HL-60 (cell line): ENCODE measurements around the gene APOBEC3B.
"Not testable (repeated sequence)": the region's sequence is repeated elsewhere in the genome, so short reads cannot be mapped to it uniquely, and the experiment has no call there.

Source experiments
- DNase-seq, 2 experiments: peaks; one replicate each; pipeline ENCODE4 v3.0.0-alpha.2; 2010 to 2020; ENCODE audit warnings: low read depth in 1 of 2, low spot score in 1 of 2
- H3K27ac ChIP-seq: fragments of 250-450 bp; sonication (Bioruptor Pico); replicated peaks from 2 replicates; pipeline ENCODE4 v1.5.1; 2020; ENCODE audit warnings: mild to moderate bottlenecking, moderate library complexity
- H3K27me3 ChIP-seq: fragments of 250-450 bp; sonication (Bioruptor Pico); 2 replicates; pipeline ENCODE4 v1.5.1; 2021; ENCODE audit warnings: mild to moderate bottlenecking, moderate library complexity; ENCODE audit not compliant: insufficient read depth, poor library complexity, severe bottlenecking
- H3K4me3 ChIP-seq: replicated peaks from 2 replicates; pipeline ENCODE4 v1.5.1; 2011; ENCODE audit warnings: mild to moderate bottlenecking, control low read depth, low read length; ENCODE audit not compliant: insufficient read depth
- CTCF ChIP-seq: IDR thresholded peaks from one replicate; pipeline ENCODE4 v1.5.1; 2011; ENCODE audit warnings: low read length, control low read depth, inconsistent platforms; ENCODE audit not compliant: insufficient read depth
- GABPA ChIP-seq: IDR thresholded peaks from 2 replicates; pipeline ENCODE4 v1.6.1; 2012; ENCODE audit warnings: low read depth
- POLR2AphosphoS5 ChIP-seq: IDR thresholded peaks from 2 replicates; pipeline ENCODE4 v1.6.1; 2012; ENCODE audit warnings: low read depth
- SPI1 ChIP-seq: IDR thresholded peaks from 2 replicates; pipeline ENCODE4 v1.6.1; 2012; ENCODE audit warnings: low read depth, mild to moderate bottlenecking, borderline replicate concordance
- TF ChIP-seq, protein P1 (sequence below): IDR thresholded peaks from 2 replicates; pipeline ENCODE4 v1.6.1; 2012; ENCODE audit warnings: low read depth; ENCODE audit not compliant: insufficient replicate concordance

APOBEC3B gene

DNA sequence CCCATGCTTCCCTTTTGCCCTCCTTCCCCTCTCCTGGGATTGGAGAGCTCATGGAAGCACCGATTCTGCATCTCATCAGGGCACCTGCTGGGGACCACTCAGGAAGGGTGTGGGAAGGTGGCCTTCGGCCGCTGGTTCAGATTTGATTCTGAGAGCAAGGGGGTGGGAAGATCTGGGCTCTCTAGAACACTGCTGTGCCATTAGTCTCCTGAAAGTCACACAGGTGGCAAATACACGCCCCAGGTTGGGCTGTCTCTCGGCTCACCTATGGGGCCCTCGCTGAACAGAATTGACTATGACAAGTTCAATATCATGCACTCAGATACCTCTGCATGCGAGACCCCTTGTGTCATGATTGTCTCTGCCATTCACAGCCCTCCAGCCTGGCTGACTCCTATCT, 37.5 kb upstream of the APOBEC3B start:
- DNase-seq = no peak
- peaks cover 11% of the 10 kb centered on the region for H3K27me3 ChIP-seq
- TF ChIP-seq POLR2AphosphoS5 (no peak), CTCF (no peak), GABPA (no peak), SPI1 (no peak)
- TF ChIP-seq, protein P1, sequence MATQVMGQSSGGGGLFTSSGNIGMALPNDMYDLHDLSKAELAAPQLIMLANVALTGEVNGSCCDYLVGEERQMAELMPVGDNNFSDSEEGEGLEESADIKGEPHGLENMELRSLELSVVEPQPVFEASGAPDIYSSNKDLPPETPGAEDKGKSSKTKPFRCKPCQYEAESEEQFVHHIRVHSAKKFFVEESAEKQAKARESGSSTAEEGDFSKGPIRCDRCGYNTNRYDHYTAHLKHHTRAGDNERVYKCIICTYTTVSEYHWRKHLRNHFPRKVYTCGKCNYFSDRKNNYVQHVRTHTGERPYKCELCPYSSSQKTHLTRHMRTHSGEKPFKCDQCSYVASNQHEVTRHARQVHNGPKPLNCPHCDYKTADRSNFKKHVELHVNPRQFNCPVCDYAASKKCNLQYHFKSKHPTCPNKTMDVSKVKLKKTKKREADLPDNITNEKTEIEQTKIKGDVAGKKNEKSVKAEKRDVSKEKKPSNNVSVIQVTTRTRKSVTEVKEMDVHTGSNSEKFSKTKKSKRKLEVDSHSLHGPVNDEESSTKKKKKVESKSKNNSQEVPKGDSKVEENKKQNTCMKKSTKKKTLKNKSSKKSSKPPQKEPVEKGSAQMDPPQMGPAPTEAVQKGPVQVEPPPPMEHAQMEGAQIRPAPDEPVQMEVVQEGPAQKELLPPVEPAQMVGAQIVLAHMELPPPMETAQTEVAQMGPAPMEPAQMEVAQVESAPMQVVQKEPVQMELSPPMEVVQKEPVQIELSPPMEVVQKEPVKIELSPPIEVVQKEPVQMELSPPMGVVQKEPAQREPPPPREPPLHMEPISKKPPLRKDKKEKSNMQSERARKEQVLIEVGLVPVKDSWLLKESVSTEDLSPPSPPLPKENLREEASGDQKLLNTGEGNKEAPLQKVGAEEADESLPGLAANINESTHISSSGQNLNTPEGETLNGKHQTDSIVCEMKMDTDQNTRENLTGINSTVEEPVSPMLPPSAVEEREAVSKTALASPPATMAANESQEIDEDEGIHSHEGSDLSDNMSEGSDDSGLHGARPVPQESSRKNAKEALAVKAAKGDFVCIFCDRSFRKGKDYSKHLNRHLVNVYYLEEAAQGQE = no peak
- no peak overlapping the region for H3K4me3 ChIP-seq
- no peak overlapping the region for H3K27ac ChIP-seq

DNA sequence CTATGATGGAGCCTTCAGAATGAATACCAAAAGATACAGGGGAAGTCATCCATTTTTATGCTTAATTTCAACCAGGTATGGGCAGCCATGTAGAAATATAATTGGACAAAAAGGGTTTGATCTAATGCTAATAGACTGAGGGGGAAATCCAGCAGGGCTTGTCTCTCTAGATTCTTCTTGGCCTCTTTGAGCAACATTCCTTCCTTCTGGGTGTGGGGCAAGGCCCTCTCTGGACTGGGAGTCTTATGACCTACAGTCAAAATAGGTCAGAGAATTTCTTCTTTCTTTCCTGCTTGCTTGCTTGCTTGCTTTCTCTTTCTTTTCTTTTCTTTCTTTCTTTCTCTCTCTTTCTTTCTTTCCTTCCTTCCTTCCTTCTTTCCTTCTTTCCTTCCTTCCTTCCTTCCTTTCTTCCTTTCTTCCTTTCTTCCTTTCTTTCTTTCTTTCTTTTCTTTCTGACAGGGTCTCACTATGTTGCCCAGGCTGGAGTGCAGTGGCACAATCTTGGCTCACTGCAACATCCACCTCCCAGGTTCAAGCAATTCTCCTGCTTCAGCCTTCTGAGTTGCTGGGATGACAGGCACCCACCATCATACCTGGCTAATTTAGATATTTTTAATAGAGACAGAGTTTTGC, 36.3 kb upstream of the APOBEC3B start:
- H3K27ac ChIP-seq, DNase-seq, H3K4me3 ChIP-seq, H3K27me3 ChIP-seq: not testable (repeated sequence)

DNA sequence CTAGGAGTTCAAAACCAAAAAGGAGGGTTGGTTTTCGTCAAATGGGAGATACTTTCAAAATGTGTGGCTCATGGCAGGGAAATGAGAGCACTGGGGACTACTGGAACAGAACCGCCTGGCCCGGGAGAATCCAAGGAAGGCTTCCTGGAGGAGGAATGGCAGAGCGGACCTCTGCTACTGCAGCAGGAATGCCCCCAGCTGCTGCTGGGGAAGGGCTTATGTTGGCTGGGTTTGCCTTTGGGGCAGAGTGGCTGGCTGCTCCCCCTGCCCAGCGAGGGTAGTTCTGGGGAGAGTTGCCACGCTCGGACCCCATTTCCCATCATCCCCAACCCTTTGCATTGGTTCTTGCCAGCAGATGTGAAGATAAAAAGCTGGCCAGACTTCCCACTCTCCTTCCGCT, 35.4 kb upstream of the APOBEC3B start:
- Histone ChIP-seq H3K27ac (no peak overlapping the region), H3K4me3 (no peak overlapping the region), H3K27me3 (peaks cover 5% of the 10 kb centered on the region)
- no peak for DNase-seq
- TF ChIP-seq SPI1 = no peak

DNA sequence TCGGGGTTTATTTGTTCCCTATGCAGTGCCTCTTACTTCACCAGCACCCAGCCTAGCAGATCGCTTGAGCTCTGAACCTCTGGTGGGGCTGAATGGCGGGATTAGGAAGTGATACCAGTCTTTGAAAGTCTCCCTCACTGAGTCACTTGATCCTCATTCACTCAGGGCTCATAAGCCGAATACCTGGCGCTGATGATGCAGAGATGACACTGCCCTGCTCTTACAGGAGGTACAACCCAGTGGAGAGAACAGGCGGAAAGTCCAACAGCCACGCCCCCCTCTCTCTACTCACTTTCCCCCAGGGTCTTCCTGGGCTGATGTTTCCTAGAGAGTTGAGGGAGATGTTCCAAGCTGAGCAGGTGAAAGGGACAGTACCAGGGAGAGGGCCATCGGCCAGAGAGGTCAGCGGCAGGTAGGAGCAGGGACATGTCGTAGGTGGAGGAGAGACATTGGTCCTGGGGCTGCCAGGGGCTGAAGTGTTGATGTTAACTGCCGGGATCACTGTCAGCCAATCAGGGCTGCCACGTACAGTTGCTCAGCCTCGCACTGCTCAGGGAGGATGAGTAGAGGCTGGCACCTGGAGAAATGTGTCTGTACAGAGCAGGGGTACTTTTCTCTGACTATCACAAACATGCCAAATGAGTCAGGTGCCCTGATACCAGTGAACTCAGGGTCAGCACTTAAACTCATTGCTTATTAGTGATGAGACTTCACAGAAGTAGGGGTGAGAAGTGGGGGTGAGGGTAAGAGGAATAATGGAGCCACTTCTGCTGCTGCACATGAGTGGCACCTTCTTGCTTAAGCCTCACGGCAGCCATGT, 34.6 kb upstream of the APOBEC3B start:
- Histone ChIP-seq H3K4me3 (no peak overlapping the region), H3K27ac (no peak overlapping the region), H3K27me3 (no peaks in the 10 kb centered on the region)
- no peak for DNase-seq
- no peak for TF ChIP-seq GABPA
- TF ChIP-seq, protein P1 = no peak
- TF ChIP-seq SPI1 = no peak
- TF ChIP-seq POLR2AphosphoS5 = no peak
- no peak for TF ChIP-seq CTCF
